ENCODE data around the gene CHRNE. TPM values are rescaled to one million over a fixed set of nuclear protein-coding genes. Genes with fewer than 3 reads are reported as not detected.

CHRNE gene
- total and polyA plus RNA-seq, 2 of the 13 experiments (the other 11 are each of a cell fraction or from before 2014, with no cell fraction given), result 0.53 to 0.59 TPM

GRCh38 chr17:4949321-4950074, 46.6 kb upstream of the CHRNE start (continued):
- TF ChIP-seq CREB3 (CRISPR knock-in tag; IDR thresholded peaks at IDR 0.05), result no peak
- 0 out of 2 replicates have a peak, but pooled peaks have one; percentile 39 for TF ChIP-seq ZNF543 (CRISPR knock-in tag; IDR thresholded peaks at IDR 0.05)
- 0 out of 2 replicates have a peak, but pooled peaks have one; percentile 33 for TF ChIP-seq IRF1 (CRISPR knock-in tag; IDR thresholded peaks at IDR 0.05; ENCODE audit: low read depth)
- peak; percentile 70 for TF ChIP-seq MXD1 (CRISPR knock-in tag; IDR thresholded peaks at IDR 0.05)
- peak; percentile 9 for TF ChIP-seq XRCC5 (optimal IDR thresholded peaks at IDR 0.05; ENCODE audit: low read length)
- TF ChIP-seq ZGPAT (CRISPR knock-in tag; IDR thresholded peaks at IDR 0.05), result peak; percentile 84
- TF ChIP-seq ZNF512 (CRISPR knock-in tag; IDR thresholded peaks at IDR 0.05), result no peak
- no peak; the same call in 1 of the 2 replicates for TF ChIP-seq NAIF1 (CRISPR knock-in tag; IDR thresholded peaks at IDR 0.05; ENCODE audit: borderline replicate concordance)
- no peak for TF ChIP-seq FOXM1 (CRISPR knock-in tag; IDR thresholded peaks at IDR 0.05)
- TF ChIP-seq HNF1A (IDR thresholded peaks at IDR 0.05; ENCODE audit: low read depth), result no peak
- TF ChIP-seq HNF1A (CRISPR knock-in tag; IDR thresholded peaks at IDR 0.05; ENCODE audit: borderline replicate concordance), result peak; percentile 37; the same call in 1 of the 2 replicates
- TF ChIP-seq HOXA3 (CRISPR knock-in tag; IDR thresholded peaks at IDR 0.05), result peak; percentile 26
- TF ChIP-seq ZNF670 (CRISPR knock-in tag; IDR thresholded peaks at IDR 0.05; ENCODE audit: borderline replicate concordance), result no peak
- TF ChIP-seq ZNF24 (IDR thresholded peaks at IDR 0.05), result no peak
- no peak for TF ChIP-seq TP53 (CRISPR knock-in tag; conservative IDR thresholded peaks at IDR 0.05)
- TF ChIP-seq RFXANK (CRISPR knock-in tag; IDR thresholded peaks at IDR 0.05), result no peak
- TF ChIP-seq ASH2L (IDR thresholded peaks at IDR 0.05; ENCODE audit: insufficient read length, low read depth, low read length), result peak; percentile 68
- TF ChIP-seq TFDP1 (CRISPR knock-in tag; IDR thresholded peaks at IDR 0.05; ENCODE audit: borderline replicate concordance), result peak; percentile 88
